ENCODE results near the gene PCSK4. TPM values are rescaled to one million over a fixed set of nuclear protein-coding genes. Genes with fewer than 3 reads are reported as not detected.
A peak's percentile ranks its signal among the peaks of the same experiment; 100 is the strongest.

Gene PCSK4
- total and polyA plus RNA-seq, 9 donors: 0.83 to 9.4 (median 1.9) TPM; not detected in 1

GRCh38 chr19:1475751-1476437, 14.3 kb downstream of the PCSK4 start:
- Histone ChIP-seq H3K9me3 (no peaks in the 10 kb centered on the region), H3K36me3 (no peaks in the 10 kb centered on the region), H3K27ac (no peak overlapping the region), H3K4me3 (no peak overlapping the region), H3K27me3 (no peaks in the 10 kb centered on the region), H3K4me1 (ENCODE audit: insufficient read depth) (peaks cover 9% of the 10 kb centered on the region)
- intact Hi-C loops (cut with DNase I): no loop called here
- no peak for TF ChIP-seq EP300 (IDR thresholded peaks at IDR 0.05)
- no peak for TF ChIP-seq POLR2A (IDR thresholded peaks at IDR 0.05)
- 84 to 90% (median 89%) methylated on average over 29 to 31 of the region's 31 CpGs for WGBS, 3 donors
- peak in 1 of 5 donors; percentile 27 for DNase-seq

DNA sequence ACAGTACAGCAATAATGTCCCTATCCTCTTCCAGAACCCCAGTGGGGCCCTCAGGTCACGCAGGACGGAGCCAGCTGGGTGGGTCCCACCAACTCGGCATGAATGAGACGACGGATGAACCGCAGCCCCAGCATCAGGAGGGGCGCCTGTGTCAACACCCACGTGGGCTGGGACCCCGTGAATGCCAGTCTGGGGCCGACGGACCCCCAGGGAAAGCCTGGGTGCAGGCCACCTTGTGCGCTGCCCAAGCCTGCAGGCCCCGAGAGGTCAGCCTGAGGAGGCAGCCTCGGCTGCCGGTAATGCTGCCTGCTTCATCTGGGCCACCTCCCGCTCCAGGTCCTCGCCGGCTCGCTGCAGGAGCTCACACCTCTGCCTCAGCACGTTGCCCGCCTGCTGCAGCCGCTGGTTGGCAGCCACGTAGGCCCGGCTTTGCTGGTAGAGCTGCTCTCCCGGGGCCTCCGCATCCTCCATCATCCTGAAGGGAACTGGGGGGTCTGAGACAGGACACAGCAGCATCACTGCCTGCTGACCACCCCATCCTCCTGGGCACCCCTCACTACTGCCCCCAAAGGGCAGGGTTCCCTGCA, 15.3 kb downstream of the PCSK4 start:
- no peaks in the 10 kb centered on the region for H3K36me3 ChIP-seq
- intact Hi-C loops (cut with DNase I): no loop called here
- no peaks in the 10 kb centered on the region for H3K27me3 ChIP-seq
- no peak overlapping the region for H3K27ac ChIP-seq
- H3K4me3 ChIP-seq: no peak overlapping the region
- TF ChIP-seq POLR2A (IDR thresholded peaks at IDR 0.05): no peak
- TF ChIP-seq CTCF (IDR thresholded peaks at IDR 0.05): no peak
- no peak for TF ChIP-seq EP300 (IDR thresholded peaks at IDR 0.05)
- WGBS, 3 donors: 86 to 90% (median 89%) methylated on average over 21 to 26 of the region's 26 CpGs
- DNase-seq: peak in 1 of 5 donors; percentile 25
- H3K9me3 ChIP-seq: no peaks in the 10 kb centered on the region
- H3K4me1 ChIP-seq (ENCODE audit: insufficient read depth): peaks cover 19% of the 10 kb centered on the region

- H3K9me3 ChIP-seq: no peaks in the 10 kb centered on the region
- H3K27ac ChIP-seq: no peak overlapping the region
- DNase-seq: peak in 2 of 5 donors; percentile 14 to 38
- intact Hi-C loops (cut with DNase I): no loop called here
- no peaks in the 10 kb centered on the region for H3K27me3 ChIP-seq
- H3K4me1 ChIP-seq (ENCODE audit: insufficient read depth): peaks cover 22% of the 10 kb centered on the region
- WGBS, 3 donors: 71 to 79% (median 74%) methylated on average over 19 to 31 of the region's 31 CpGs
- no peak for TF ChIP-seq EP300 (IDR thresholded peaks at IDR 0.05)
- no peak for TF ChIP-seq POLR2A (IDR thresholded peaks at IDR 0.05)
- no peak for TF ChIP-seq CTCF (IDR thresholded peaks at IDR 0.05)
- no peaks in the 10 kb centered on the region for H3K36me3 ChIP-seq
- H3K4me3 ChIP-seq: no peak overlapping the region
Observed at GRCh38 chr19:1474011-1474764, 16.0 kb downstream of the PCSK4 start.

DNA sequence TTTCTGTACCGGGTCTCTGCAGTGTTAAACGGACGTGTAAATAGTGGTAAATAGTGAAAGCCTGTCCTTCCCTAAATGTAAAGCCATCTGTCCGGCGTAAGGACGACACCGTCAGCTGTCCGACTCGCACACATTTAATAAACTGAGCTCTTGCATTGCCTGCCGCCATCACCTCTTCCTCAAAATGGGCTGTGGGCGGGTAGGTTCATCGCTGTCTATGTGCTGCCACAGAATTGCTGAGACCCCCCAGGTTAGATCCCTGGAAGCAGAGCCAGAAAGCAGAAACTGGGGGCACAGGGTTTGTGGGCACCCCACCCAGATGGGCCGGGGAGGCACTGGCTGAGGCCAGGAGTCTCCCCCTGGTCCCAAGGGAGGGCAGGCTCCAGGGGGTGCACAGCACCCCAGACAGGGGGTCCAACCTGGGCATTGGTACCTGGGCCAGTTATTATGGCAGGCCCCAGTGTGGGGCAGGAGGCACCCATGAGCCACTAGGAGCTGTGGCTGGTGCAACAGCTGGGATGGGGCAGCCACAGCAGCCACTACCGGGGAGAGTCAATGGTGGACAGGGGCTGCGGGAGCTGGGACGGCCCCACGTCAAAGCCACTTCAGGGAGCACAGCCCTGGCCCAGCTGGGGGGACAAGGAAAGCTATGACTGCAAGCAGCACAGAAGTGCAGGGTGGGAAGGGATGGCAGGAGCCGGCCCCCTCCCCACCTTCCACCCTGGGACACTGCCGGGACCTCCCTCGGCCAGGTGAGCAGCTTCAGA, 16.9 kb downstream of the PCSK4 start:
- TF ChIP-seq CTCF (IDR thresholded peaks at IDR 0.05) (no peak), EP300 (IDR thresholded peaks at IDR 0.05) (no peak), POLR2A (IDR thresholded peaks at IDR 0.05) (no peak)
- Histone ChIP-seq H3K36me3 (no peaks in the 10 kb centered on the region), H3K27me3 (peaks cover 6% of the 10 kb centered on the region), H3K27ac (no peak overlapping the region), H3K4me1 (ENCODE audit: insufficient read depth) (peaks cover 26% of the 10 kb centered on the region), H3K9me3 (no peaks in the 10 kb centered on the region), H3K4me3 (no peak overlapping the region)
- intact Hi-C loops (cut with DNase I): no loop called here
- WGBS, 3 donors: 54 to 68% (median 62%) methylated on average over 20 of the region's 20 CpGs
- no peak for DNase-seq
